Caco-2 (cell line): ENCODE measurements around the gene ANKRD18A. TPM values are rescaled to one million over a fixed set of nuclear protein-coding genes. Genes with fewer than 3 reads are reported as not detected.

Experiments used
- BruUV-seq: library from RNA; stranded (reverse); fragments of 400-500 nt; replicated peaks from 2 replicates; lab custom pipeline; 2021; lab: Mats Ljungman, UMichigan
- CTCF ChIA-PET: fragments of 300-600 bp; sonication (Branson Sonifier 250); formaldehyde crosslinking; loops from one replicate; lab custom pipeline; 2022; ENCODE audit warnings: antibody characterized with exemption; lab: Charles Lee
- POLR2A ChIA-PET: fragments of 300-600 bp; sonication (Branson Sonifier 250); formaldehyde crosslinking; loops from one replicate; lab custom pipeline; 2022; ENCODE audit warnings: antibody characterized with exemption; lab: Charles Lee
- DNase-seq, 2 experiments: peaks; one replicate each; pipeline versions ENCODE4 v3.0.0 to v3.0.0-alpha.2; 2020 to 2022
- H3K27me3 ChIP-seq: replicated peaks from 2 replicates; pipeline ENCODE4 v1.6.0; 2011; ENCODE audit warnings: low read length; ENCODE audit not compliant: control insufficient read depth, insufficient read depth
- H3K36me3 ChIP-seq: 2 replicates; pipeline ENCODE4 v1.5.1; 2011; ENCODE audit warnings: low read length; ENCODE audit not compliant: control insufficient read depth, insufficient read depth
- H3K4me1 ChIP-seq: fragments of 250-450 bp; sonication (Bioruptor Pico); 2 replicates; pipeline ENCODE4 v1.5.1; 2020; ENCODE audit warnings: mild to moderate bottlenecking
- H3K4me3 ChIP-seq: 2 replicates; pipeline ENCODE4 v1.5.1; 2011; ENCODE audit warnings: low read depth, mild to moderate bottlenecking, control low read depth, low read length
- H3K9me3 ChIP-seq: fragments of 250-450 bp; sonication (Bioruptor Pico); 2 replicates; pipeline ENCODE4 v1.5.1; 2020; ENCODE audit warnings: mild to moderate bottlenecking, moderate library complexity
- H3K27ac Mint-ChIP-seq: one replicate; pipeline ENCODE4 v1.8.0; 2022; ENCODE audit warnings: mixed read lengths; ENCODE audit not compliant: unreplicated experiment
- H3K27me3 Mint-ChIP-seq: one replicate; pipeline ENCODE4 v1.8.0; 2022; ENCODE audit warnings: mixed read lengths; ENCODE audit not compliant: insufficient read depth, unreplicated experiment
- H3K36me3 Mint-ChIP-seq: one replicate; pipeline ENCODE4 v1.8.0; 2022; ENCODE audit warnings: mild to moderate bottlenecking, mixed read lengths; ENCODE audit not compliant: insufficient read depth, unreplicated experiment
- H3K4me1 Mint-ChIP-seq: one replicate; pipeline ENCODE4 v1.8.0; 2022; ENCODE audit warnings: low read depth, mixed read lengths; ENCODE audit not compliant: unreplicated experiment
- H3K4me3 Mint-ChIP-seq: one replicate; pipeline ENCODE4 v1.8.0; 2022; ENCODE audit warnings: mild to moderate bottlenecking, moderate library complexity, mixed read lengths; ENCODE audit not compliant: unreplicated experiment
- H3K9me3 Mint-ChIP-seq: one replicate; pipeline ENCODE4 v1.8.0; 2022; ENCODE audit warnings: mixed read lengths; ENCODE audit not compliant: unreplicated experiment
- CTCF ChIP-seq, 2 experiments: fragments of 200-600 bp in 1 of 2; IDR thresholded peaks; 1 replicate in 1 of 2; 2 replicates in 1 of 2; pipeline versions ENCODE4 v1.5.1 to v1.8.0; 2011 to 2022; ENCODE audit warnings: antibody characterized with exemption in 1 of 2, control low read depth in 1 of 2, inconsistent platforms in 1 of 2, low read depth in 1 of 2, low read length in 1 of 2, mild to moderate bottlenecking in 1 of 2, moderate library complexity in 1 of 2; ENCODE audit not compliant: insufficient read depth in 1 of 2, severe bottlenecking in 1 of 2, unreplicated experiment in 1 of 2
- intact Hi-C: fragments of 100-400 bp; cut with micrococcal nuclease; formaldehyde crosslinking; loops from one replicate; pipeline ENCODE4 v1.10.0; 2022; ENCODE audit not compliant: unreplicated experiment
- total RNA-seq: library from RNA; stranded (reverse); gene quantifications from 2 replicates; pipeline ENCODE4 v1.2.3, GENCODE V29; 2022

The ANKRD18A gene
- total RNA-seq, 1 experiment from 2014 or later = 2.6 TPM

- intact Hi-C loops = no loop called here
- BruUV-seq = no TSS peak
- Mint-ChIP-seq H3K27me3 (no peaks in the 10 kb centered on the region), H3K4me3 (no peak overlapping the region), H3K4me1 (no peaks in the 10 kb centered on the region), H3K36me3 (no peaks in the 10 kb centered on the region), H3K9me3 (no peaks in the 10 kb centered on the region), H3K27ac (no peak overlapping the region)
- H3K4me1 ChIP-seq = no peaks in the 10 kb centered on the region
- H3K36me3 ChIP-seq = no peaks in the 10 kb centered on the region
- no peaks in the 10 kb centered on the region for H3K9me3 ChIP-seq
- no peak for TF ChIP-seq CTCF (IDR thresholded peaks at IDR 0.05; ENCODE audit: insufficient read depth in 1 of 2, low read depth in 1 of 2, low read length in 1 of 2, severe bottlenecking in 1 of 2, unreplicated experiment in 1 of 2)
- H3K4me3 ChIP-seq = no peak overlapping the region
- ChIA-PET CTCF (no interaction called here), POLR2A (no interaction called here)
- no peak for DNase-seq
- H3K27me3 ChIP-seq = no peaks in the 10 kb centered on the region; the same call in 1 of the 2 replicates
These were observed 32.1 kb upstream of the ANKRD18A start for GRCh38 chr9:38652486-38652885.

- Mint-ChIP-seq H3K4me1 (no peaks in the 10 kb centered on the region), H3K9me3 (no peaks in the 10 kb centered on the region), H3K27me3 (no peaks in the 10 kb centered on the region), H3K36me3 (no peaks in the 10 kb centered on the region), H3K4me3 (no peak overlapping the region), H3K27ac (no peak overlapping the region)
- no peaks in the 10 kb centered on the region for H3K9me3 ChIP-seq
- H3K4me3 ChIP-seq = no peak overlapping the region
- H3K27me3 ChIP-seq = no peaks in the 10 kb centered on the region; the same call in 1 of the 2 replicates
- no peak for DNase-seq
- no peaks in the 10 kb centered on the region for H3K36me3 ChIP-seq
- TF ChIP-seq CTCF (IDR thresholded peaks at IDR 0.05; ENCODE audit: insufficient read depth in 1 of 2, low read depth in 1 of 2, low read length in 1 of 2, severe bottlenecking in 1 of 2, unreplicated experiment in 1 of 2) = no peak
- intact Hi-C loops = no loop called here
- H3K4me1 ChIP-seq = no peaks in the 10 kb centered on the region
- CTCF ChIA-PET = no interaction called here
- POLR2A ChIA-PET = no interaction called here
- BruUV-seq = no TSS peak
These were observed 31.6 kb upstream of the ANKRD18A start for GRCh38 chr9:38652044-38652443.

GRCh38 chr9:38651400-38652042 is 31.1 kb upstream of the ANKRD18A start:
- no peaks in the 10 kb centered on the region for H3K27me3 Mint-ChIP-seq
- POLR2A ChIA-PET = no interaction called here
- DNase-seq = no peak
- H3K9me3 ChIP-seq = no peaks in the 10 kb centered on the region
- no peak overlapping the region for H3K4me3 ChIP-seq
- H3K36me3 ChIP-seq = no peaks in the 10 kb centered on the region
- no peak overlapping the region for H3K4me3 Mint-ChIP-seq
- no peaks in the 10 kb centered on the region; the same call in 1 of the 2 replicates for H3K27me3 ChIP-seq
- no peak overlapping the region for H3K27ac Mint-ChIP-seq
- no peak for TF ChIP-seq CTCF (IDR thresholded peaks at IDR 0.05; ENCODE audit: insufficient read depth in 1 of 2, low read depth in 1 of 2, low read length in 1 of 2, severe bottlenecking in 1 of 2, unreplicated experiment in 1 of 2)
- H3K4me1 Mint-ChIP-seq = no peaks in the 10 kb centered on the region
- intact Hi-C loops = no loop called here
- CTCF ChIA-PET = no interaction called here
- H3K36me3 Mint-ChIP-seq = no peaks in the 10 kb centered on the region
- H3K9me3 Mint-ChIP-seq = no peaks in the 10 kb centered on the region
- no TSS peak for BruUV-seq
- H3K4me1 ChIP-seq = no peaks in the 10 kb centered on the region
